Peyer's patch (tissue), 4 donors: ENCODE results near the gene IWS1.

ENCODE experiments used
- POLR2A ChIP-seq, 2 donors: fragments of 450-650 bp; IDR thresholded peaks; one replicate each; pipeline ENCODE4 v1.5.1; 2017; ENCODE audit warnings: antibody characterized with exemption in 2 of 2, mild to moderate bottlenecking in 2 of 2, moderate library complexity in 2 of 2
- TF ChIP-seq, protein P1 (sequence below), 6 experiments: fragments of 450-650 bp in 4 of 6; fragments of 200-600 bp in 2 of 6; sonication (generic) in 1 of 6; IDR thresholded peaks; one replicate each; pipeline ENCODE4 v1.5.1; 2017 to 2019; ENCODE audit warnings: antibody characterized with exemption in 6 of 6, mild to moderate bottlenecking in 3 of 6, moderate library complexity in 1 of 6

DNA sequence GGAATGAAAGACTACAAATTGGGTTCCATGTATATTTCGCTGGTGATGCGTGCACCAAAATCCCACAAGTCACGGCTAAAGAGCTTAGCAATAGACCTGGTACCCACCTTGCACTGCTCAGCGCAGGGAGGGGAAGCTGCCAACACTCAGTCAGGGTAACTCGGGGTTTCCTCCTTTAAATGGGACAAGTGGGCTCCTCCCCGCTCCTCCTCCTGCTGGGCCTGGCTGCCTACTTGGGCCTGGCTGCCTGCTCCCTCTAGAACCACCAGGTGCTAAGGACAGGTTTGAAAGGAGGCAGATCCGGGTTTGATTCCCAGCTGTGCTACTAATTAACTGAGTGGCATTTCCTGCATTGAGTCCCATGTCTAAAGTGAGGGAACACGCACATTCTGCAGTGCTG is 32.6 kb upstream of the IWS1 start:
- TF ChIP-seq POLR2A (IDR thresholded peaks at IDR 0.05), result no peak
- TF ChIP-seq, protein P1, sequence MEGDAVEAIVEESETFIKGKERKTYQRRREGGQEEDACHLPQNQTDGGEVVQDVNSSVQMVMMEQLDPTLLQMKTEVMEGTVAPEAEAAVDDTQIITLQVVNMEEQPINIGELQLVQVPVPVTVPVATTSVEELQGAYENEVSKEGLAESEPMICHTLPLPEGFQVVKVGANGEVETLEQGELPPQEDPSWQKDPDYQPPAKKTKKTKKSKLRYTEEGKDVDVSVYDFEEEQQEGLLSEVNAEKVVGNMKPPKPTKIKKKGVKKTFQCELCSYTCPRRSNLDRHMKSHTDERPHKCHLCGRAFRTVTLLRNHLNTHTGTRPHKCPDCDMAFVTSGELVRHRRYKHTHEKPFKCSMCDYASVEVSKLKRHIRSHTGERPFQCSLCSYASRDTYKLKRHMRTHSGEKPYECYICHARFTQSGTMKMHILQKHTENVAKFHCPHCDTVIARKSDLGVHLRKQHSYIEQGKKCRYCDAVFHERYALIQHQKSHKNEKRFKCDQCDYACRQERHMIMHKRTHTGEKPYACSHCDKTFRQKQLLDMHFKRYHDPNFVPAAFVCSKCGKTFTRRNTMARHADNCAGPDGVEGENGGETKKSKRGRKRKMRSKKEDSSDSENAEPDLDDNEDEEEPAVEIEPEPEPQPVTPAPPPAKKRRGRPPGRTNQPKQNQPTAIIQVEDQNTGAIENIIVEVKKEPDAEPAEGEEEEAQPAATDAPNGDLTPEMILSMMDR (IDR thresholded peaks at IDR 0.05), result no peak
